Progenitor cell of endocrine pancreas (in vitro differentiated cells): ENCODE data around the gene DNAH8. TPM values are rescaled to one million over a fixed set of nuclear protein-coding genes. Genes with fewer than 3 reads are reported as not detected.

ENCODE experiments used
- DNase-seq: peaks from one replicate; pipeline ENCODE4 v3.0.0; 2021; ENCODE audit warnings: low spot score; ENCODE audit not compliant: unreplicated experiment
- H3K27ac Mint-ChIP-seq: 2 replicates; pipeline ENCODE4 v1.8.0; 2021; ENCODE audit warnings: mild to moderate bottlenecking, moderate library complexity, mixed read lengths
- H3K27me3 Mint-ChIP-seq: 2 replicates; pipeline ENCODE4 v1.8.0; 2021; ENCODE audit warnings: mixed read lengths
- H3K36me3 Mint-ChIP-seq: 2 replicates; pipeline ENCODE4 v1.8.0; 2022; ENCODE audit warnings: mixed read lengths; ENCODE audit not compliant: insufficient read depth
- H3K4me1 Mint-ChIP-seq: 2 replicates; pipeline ENCODE4 v1.8.0; 2021; ENCODE audit warnings: low read depth, mixed read lengths
- H3K4me3 Mint-ChIP-seq: 2 replicates; pipeline ENCODE4 v1.8.0; 2021; ENCODE audit warnings: low read depth, mild to moderate bottlenecking, moderate library complexity, mixed read lengths
- H3K9me3 Mint-ChIP-seq: 2 replicates; pipeline ENCODE4 v1.8.0; 2021; ENCODE audit warnings: low read depth, mixed read lengths
- CTCF ChIP-seq: fragments of 200-600 bp; sonication (generic); IDR thresholded peaks from one replicate; pipeline ENCODE4 v1.5.0; 2021; ENCODE audit warnings: antibody characterized with exemption, mild to moderate bottlenecking; ENCODE audit not compliant: unreplicated experiment
- total RNA-seq: library from RNA; stranded (reverse); gene quantifications from 2 replicates; pipeline ENCODE4 v1.2.1, GENCODE V29; 2021

Gene DNAH8
- total RNA-seq, 1 donor from 2014 or later, result 0.12 TPM

- DNase-seq, result no peak
- no peaks in the 10 kb centered on the region for H3K9me3 Mint-ChIP-seq
- H3K27ac Mint-ChIP-seq, result no peak overlapping the region
- no peaks in the 10 kb centered on the region for H3K36me3 Mint-ChIP-seq
- H3K4me3 Mint-ChIP-seq, result no peak overlapping the region
- peaks cover 16% of the 10 kb centered on the region for H3K27me3 Mint-ChIP-seq
- H3K4me1 Mint-ChIP-seq, result no peaks in the 10 kb centered on the region
- TF ChIP-seq CTCF, result no peak
Observed at GRCh38 chr6:38937839-38938613, 222.9 kb downstream of the DNAH8 start.

GRCh38 chr6:38938741-38939140 is 223.6 kb downstream of the DNAH8 start:
- no peak overlapping the region for H3K27ac Mint-ChIP-seq
- no peak for TF ChIP-seq CTCF
- H3K4me3 Mint-ChIP-seq, result no peak overlapping the region
- H3K9me3 Mint-ChIP-seq, result no peaks in the 10 kb centered on the region
- no peaks in the 10 kb centered on the region for H3K4me1 Mint-ChIP-seq
- H3K36me3 Mint-ChIP-seq, result no peaks in the 10 kb centered on the region
- DNase-seq, result no peak
- H3K27me3 Mint-ChIP-seq, result peaks cover 16% of the 10 kb centered on the region

GRCh38 chr6:38942442-38942841 is 227.3 kb downstream of the DNAH8 start:
- no peak for DNase-seq
- Mint-ChIP-seq H3K36me3 (no peaks in the 10 kb centered on the region), H3K27ac (no peak overlapping the region), H3K9me3 (no peaks in the 10 kb centered on the region), H3K4me3 (no peak overlapping the region), H3K4me1 (peaks cover 4% of the 10 kb centered on the region), H3K27me3 (peaks cover 16% of the 10 kb centered on the region)
- TF ChIP-seq CTCF, result no peak

- DNase-seq, result no peak
- Mint-ChIP-seq H3K27ac (no peak overlapping the region), H3K4me1 (peaks cover 4% of the 10 kb centered on the region), H3K27me3 (peaks cover 16% of the 10 kb centered on the region), H3K4me3 (no peak overlapping the region), H3K9me3 (no peaks in the 10 kb centered on the region), H3K36me3 (no peaks in the 10 kb centered on the region)
- no peak for TF ChIP-seq CTCF
Observed at GRCh38 chr6:38942965-38943364, 227.9 kb downstream of the DNAH8 start.

GRCh38 chr6:38943964-38944363 is 228.9 kb downstream of the DNAH8 start:
- peaks cover 16% of the 10 kb centered on the region for H3K27me3 Mint-ChIP-seq
- TF ChIP-seq CTCF, result no peak
- no peaks in the 10 kb centered on the region for H3K9me3 Mint-ChIP-seq
- H3K4me1 Mint-ChIP-seq, result peaks cover 4% of the 10 kb centered on the region
- no peak overlapping the region for H3K4me3 Mint-ChIP-seq
- no peak overlapping the region for H3K27ac Mint-ChIP-seq
- no peak for DNase-seq
- H3K36me3 Mint-ChIP-seq, result no peaks in the 10 kb centered on the region
